Measurements from ENCODE around the gene GPR183.

GPR183 gene

GRCh38 chr13:99282264-99283231 is 24.7 kb downstream of the GPR183 start:
- H3K9me3 ChIP-seq (ENCODE audit: control insufficient read depth, low read length) = no peaks in the 10 kb centered on the region
- no peaks in the 10 kb centered on the region for H3K27me3 ChIP-seq (ENCODE audit: control insufficient read depth, insufficient read depth, low read length, poor library complexity, severe bottlenecking)
- no peaks in the 10 kb centered on the region for H3K36me3 ChIP-seq (ENCODE audit: control insufficient read depth, insufficient read depth, low read length)
- WGBS, 2 experiments = 95 to 97% methylated on average over 1 of the region's 1 CpG
- no peak overlapping the region for H3K27ac ChIP-seq (ENCODE audit: insufficient read depth, low read depth, low read length, poor library complexity, severe bottlenecking)
- no peaks in the 10 kb centered on the region for H3K4me1 ChIP-seq (ENCODE audit: control insufficient read depth, insufficient read depth, low read length)
- H3K4me3 ChIP-seq (ENCODE audit: insufficient read depth, low read depth, low read length) = no peak overlapping the region

DNA sequence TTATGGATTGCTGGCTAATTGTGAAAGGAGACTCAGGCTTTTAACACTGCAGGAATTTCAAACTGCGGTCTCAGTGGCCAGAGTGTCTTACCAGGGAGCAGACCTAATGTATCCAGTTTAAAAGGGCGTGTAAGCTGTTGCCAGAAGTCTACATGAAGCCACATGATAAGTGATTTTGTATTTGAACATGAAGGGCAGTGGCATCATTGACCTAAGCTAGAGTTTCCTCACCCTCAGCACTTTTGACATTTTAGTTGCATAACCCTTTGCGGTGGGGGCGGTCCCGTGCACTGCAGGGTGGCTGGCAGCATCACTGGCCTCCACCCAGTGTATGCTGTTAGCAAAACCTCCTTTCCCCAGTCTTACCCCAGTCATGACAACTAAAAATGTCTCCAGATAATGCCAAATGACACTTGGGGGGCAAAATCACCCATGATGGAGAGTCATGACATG is 25.4 kb downstream of the GPR183 start:
- H3K4me1 ChIP-seq (ENCODE audit: control insufficient read depth, insufficient read depth, low read length) = no peaks in the 10 kb centered on the region
- H3K36me3 ChIP-seq (ENCODE audit: control insufficient read depth, insufficient read depth, low read length) = no peaks in the 10 kb centered on the region
- H3K9me3 ChIP-seq (ENCODE audit: control insufficient read depth, low read length) = no peaks in the 10 kb centered on the region
- no peaks in the 10 kb centered on the region for H3K27me3 ChIP-seq (ENCODE audit: control insufficient read depth, insufficient read depth, low read length, poor library complexity, severe bottlenecking)
- WGBS, 2 experiments = 91 to 94% methylated on average over 5 of the region's 5 CpGs
- H3K4me3 ChIP-seq (ENCODE audit: insufficient read depth, low read depth, low read length) = no peak overlapping the region
- no peak overlapping the region for H3K27ac ChIP-seq (ENCODE audit: insufficient read depth, low read depth, low read length, poor library complexity, severe bottlenecking)

- H3K27me3 ChIP-seq (ENCODE audit: control insufficient read depth, insufficient read depth, low read length, poor library complexity, severe bottlenecking) = no peaks in the 10 kb centered on the region
- H3K27ac ChIP-seq (ENCODE audit: insufficient read depth, low read depth, low read length, poor library complexity, severe bottlenecking) = no peak overlapping the region
- H3K4me3 ChIP-seq (ENCODE audit: insufficient read depth, low read depth, low read length) = no peak overlapping the region
- 99 to 100% methylated on average over 3 of the region's 3 CpGs for WGBS, 2 experiments
- no peaks in the 10 kb centered on the region for H3K9me3 ChIP-seq (ENCODE audit: control insufficient read depth, low read length)
- H3K36me3 ChIP-seq (ENCODE audit: control insufficient read depth, insufficient read depth, low read length) = no peaks in the 10 kb centered on the region
- H3K4me1 ChIP-seq (ENCODE audit: control insufficient read depth, insufficient read depth, low read length) = no peaks in the 10 kb centered on the region
These were observed 27.0 kb downstream of the GPR183 start for GRCh38 chr13:99280166-99280565.

- H3K9me3 ChIP-seq (ENCODE audit: control insufficient read depth, low read length) = no peaks in the 10 kb centered on the region
- H3K27me3 ChIP-seq (ENCODE audit: control insufficient read depth, insufficient read depth, low read length, poor library complexity, severe bottlenecking) = no peaks in the 10 kb centered on the region
- H3K4me1 ChIP-seq (ENCODE audit: control insufficient read depth, insufficient read depth, low read length) = no peaks in the 10 kb centered on the region
- WGBS, 2 experiments = 80 to 84% methylated on average over 2 of the region's 2 CpGs
- no peaks in the 10 kb centered on the region for H3K36me3 ChIP-seq (ENCODE audit: control insufficient read depth, insufficient read depth, low read length)
- no peak overlapping the region for H3K4me3 ChIP-seq (ENCODE audit: insufficient read depth, low read depth, low read length)
- H3K27ac ChIP-seq (ENCODE audit: insufficient read depth, low read depth, low read length, poor library complexity, severe bottlenecking) = no peak overlapping the region
These were observed 27.6 kb downstream of the GPR183 start for GRCh38 chr13:99279637-99280036.

GRCh38 chr13:99278843-99279242 is 28.4 kb downstream of the GPR183 start:
- no peaks in the 10 kb centered on the region for H3K9me3 ChIP-seq (ENCODE audit: control insufficient read depth, low read length)
- no peak overlapping the region for H3K4me3 ChIP-seq (ENCODE audit: insufficient read depth, low read depth, low read length)
- H3K36me3 ChIP-seq (ENCODE audit: control insufficient read depth, insufficient read depth, low read length) = no peaks in the 10 kb centered on the region
- H3K4me1 ChIP-seq (ENCODE audit: control insufficient read depth, insufficient read depth, low read length) = no peaks in the 10 kb centered on the region
- no peak overlapping the region for H3K27ac ChIP-seq (ENCODE audit: insufficient read depth, low read depth, low read length, poor library complexity, severe bottlenecking)
- 93 to 95% methylated on average over 3 of the region's 3 CpGs for WGBS, 2 experiments
- H3K27me3 ChIP-seq (ENCODE audit: control insufficient read depth, insufficient read depth, low read length, poor library complexity, severe bottlenecking) = no peaks in the 10 kb centered on the region

GRCh38 chr13:99278200-99278599 is 29.0 kb downstream of the GPR183 start:
- H3K4me3 ChIP-seq (ENCODE audit: insufficient read depth, low read depth, low read length) = no peak overlapping the region
- H3K9me3 ChIP-seq (ENCODE audit: control insufficient read depth, low read length) = no peaks in the 10 kb centered on the region
- no peaks in the 10 kb centered on the region for H3K36me3 ChIP-seq (ENCODE audit: control insufficient read depth, insufficient read depth, low read length)
- no peaks in the 10 kb centered on the region for H3K4me1 ChIP-seq (ENCODE audit: control insufficient read depth, insufficient read depth, low read length)
- no peak overlapping the region for H3K27ac ChIP-seq (ENCODE audit: insufficient read depth, low read depth, low read length, poor library complexity, severe bottlenecking)
- no peaks in the 10 kb centered on the region for H3K27me3 ChIP-seq (ENCODE audit: control insufficient read depth, insufficient read depth, low read length, poor library complexity, severe bottlenecking)
- 97 to 98% methylated on average over 5 of the region's 5 CpGs for WGBS, 2 experiments

DNA sequence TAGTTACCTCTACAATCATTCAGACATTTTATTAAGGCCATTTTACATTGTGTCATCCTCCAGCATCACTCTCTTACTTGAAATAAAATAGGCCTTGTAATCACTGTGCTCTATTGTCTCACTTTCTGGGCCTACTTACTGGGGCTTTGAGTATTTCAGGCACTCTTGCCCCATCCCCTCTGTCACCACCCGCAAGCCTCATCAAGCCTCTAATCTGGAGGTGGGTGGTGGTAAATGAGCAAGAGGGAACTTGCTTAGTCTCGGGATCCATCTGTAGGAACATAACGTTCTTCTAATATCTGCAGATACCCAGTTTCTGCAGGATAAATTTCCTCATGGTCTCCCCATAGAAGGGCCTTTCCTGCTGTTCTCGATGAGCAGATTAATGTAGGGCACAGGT is 29.6 kb downstream of the GPR183 start:
- Histone ChIP-seq H3K4me1 (ENCODE audit: control insufficient read depth, insufficient read depth, low read length) (no peaks in the 10 kb centered on the region), H3K9me3 (ENCODE audit: control insufficient read depth, low read length) (no peaks in the 10 kb centered on the region), H3K27me3 (ENCODE audit: control insufficient read depth, insufficient read depth, low read length, poor library complexity, severe bottlenecking) (no peaks in the 10 kb centered on the region), H3K36me3 (ENCODE audit: control insufficient read depth, insufficient read depth, low read length) (no peaks in the 10 kb centered on the region), H3K27ac (ENCODE audit: insufficient read depth, low read depth, low read length, poor library complexity, severe bottlenecking) (no peak overlapping the region), H3K4me3 (ENCODE audit: insufficient read depth, low read depth, low read length) (no peak overlapping the region)
- WGBS, 2 experiments = 88 to 98% methylated on average over 4 of the region's 4 CpGs

- Histone ChIP-seq H3K4me1 (ENCODE audit: control insufficient read depth, insufficient read depth, low read length) (no peaks in the 10 kb centered on the region), H3K27me3 (ENCODE audit: control insufficient read depth, insufficient read depth, low read length, poor library complexity, severe bottlenecking) (no peaks in the 10 kb centered on the region), H3K27ac (ENCODE audit: insufficient read depth, low read depth, low read length, poor library complexity, severe bottlenecking) (no peak overlapping the region), H3K4me3 (ENCODE audit: insufficient read depth, low read depth, low read length) (no peak overlapping the region), H3K36me3 (ENCODE audit: control insufficient read depth, insufficient read depth, low read length) (no peaks in the 10 kb centered on the region), H3K9me3 (ENCODE audit: control insufficient read depth, low read length) (no peaks in the 10 kb centered on the region)
- 90 to 100% methylated on average over 2 of the region's 2 CpGs for WGBS, 2 experiments
These were observed 30.5 kb downstream of the GPR183 start for GRCh38 chr13:99276706-99277105.

GRCh38 chr13:99275093-99275469 is 32.1 kb downstream of the GPR183 start:
- Histone ChIP-seq H3K4me3 (ENCODE audit: insufficient read depth, low read depth, low read length) (no peak overlapping the region), H3K4me1 (ENCODE audit: control insufficient read depth, insufficient read depth, low read length) (no peaks in the 10 kb centered on the region), H3K36me3 (ENCODE audit: control insufficient read depth, insufficient read depth, low read length) (no peaks in the 10 kb centered on the region), H3K27me3 (ENCODE audit: control insufficient read depth, insufficient read depth, low read length, poor library complexity, severe bottlenecking) (no peaks in the 10 kb centered on the region), H3K27ac (ENCODE audit: insufficient read depth, low read depth, low read length, poor library complexity, severe bottlenecking) (no peak overlapping the region), H3K9me3 (ENCODE audit: control insufficient read depth, low read length) (no peaks in the 10 kb centered on the region)
- 76 to 81% methylated on average over 1 of the region's 1 CpG for WGBS, 2 experiments

GRCh38 chr13:99273128-99273527 is 34.1 kb downstream of the GPR183 start:
- 92 to 98% methylated on average over 2 of the region's 2 CpGs for WGBS, 2 experiments
- Histone ChIP-seq H3K27me3 (ENCODE audit: control insufficient read depth, insufficient read depth, low read length, poor library complexity, severe bottlenecking) (no peaks in the 10 kb centered on the region), H3K27ac (ENCODE audit: insufficient read depth, low read depth, low read length, poor library complexity, severe bottlenecking) (no peak overlapping the region), H3K9me3 (ENCODE audit: control insufficient read depth, low read length) (no peaks in the 10 kb centered on the region), H3K36me3 (ENCODE audit: control insufficient read depth, insufficient read depth, low read length) (no peaks in the 10 kb centered on the region), H3K4me3 (ENCODE audit: insufficient read depth, low read depth, low read length) (no peak overlapping the region), H3K4me1 (ENCODE audit: control insufficient read depth, insufficient read depth, low read length) (no peaks in the 10 kb centered on the region)
